Effector CD4-positive, alpha-beta T cell (primary cell): Measurements from ENCODE around the gene MRPL22.
"Not testable (repeated sequence)": the region's sequence is repeated elsewhere in the genome, so short reads cannot be mapped to it uniquely, and the experiment has no call there.

ENCODE experiments used
- DNase-seq: peaks from one replicate; pipeline ENCODE4 v3.0.0-alpha.2; 2020

Gene MRPL22

GRCh38 chr5:154943527-154943926, 2.7 kb downstream of the MRPL22 start:
- DNase-seq = no peak

GRCh38 chr5:154944716-154945115, 3.8 kb downstream of the MRPL22 start:
- no peak for DNase-seq

- DNase-seq = no peak
Measured at GRCh38 chr5:154945695-154946301, 4.9 kb downstream of the MRPL22 start.

- DNase-seq = no peak
Measured at GRCh38 chr5:154947778-154948177, 6.9 kb downstream of the MRPL22 start.

- no peak for DNase-seq
Measured at GRCh38 chr5:154948313-154948712, 7.4 kb downstream of the MRPL22 start.

- no peak for DNase-seq
Measured at GRCh38 chr5:154949781-154950180, 8.9 kb downstream of the MRPL22 start.

GRCh38 chr5:154956712-154957111, 15.8 kb downstream of the MRPL22 start:
- DNase-seq = no peak

GRCh38 chr5:154962494-154962893, 21.6 kb downstream of the MRPL22 start:
- no peak for DNase-seq

GRCh38 chr5:154966081-154966841, 25.4 kb downstream of the MRPL22 start:
- no peak for DNase-seq

- DNase-seq = no peak
Measured at GRCh38 chr5:154966874-154967273, 26.0 kb downstream of the MRPL22 start.

GRCh38 chr5:154967421-154968024, 26.6 kb downstream of the MRPL22 start:
- no peak for DNase-seq

- no peak for DNase-seq
Measured at GRCh38 chr5:154968953-154969352, 28.1 kb downstream of the MRPL22 start.

- no peak for DNase-seq
Measured at GRCh38 chr5:154970759-154971158, 29.9 kb downstream of the MRPL22 start.

GRCh38 chr5:154971501-154971900, 30.6 kb downstream of the MRPL22 start:
- DNase-seq = no peak

GRCh38 chr5:154972476-154973080, 31.7 kb downstream of the MRPL22 start:
- no peak for DNase-seq

GRCh38 chr5:154976082-154976481, 35.2 kb downstream of the MRPL22 start:
- DNase-seq = not testable (repeated sequence)

GRCh38 chr5:154977409-154977808, 36.5 kb downstream of the MRPL22 start:
- no peak for DNase-seq

GRCh38 chr5:154978294-154978693, 37.4 kb downstream of the MRPL22 start:
- DNase-seq = not testable (repeated sequence)

- DNase-seq = no peak
Measured at GRCh38 chr5:154984946-154985516, 44.2 kb downstream of the MRPL22 start.

GRCh38 chr5:154986151-154986550, 45.3 kb downstream of the MRPL22 start:
- no peak for DNase-seq

- no peak for DNase-seq
Measured at GRCh38 chr5:154989626-154990025, 48.8 kb downstream of the MRPL22 start.

GRCh38 chr5:154993461-154993860, 52.6 kb downstream of the MRPL22 start:
- no peak for DNase-seq

GRCh38 chr5:154995679-154996078, 54.8 kb downstream of the MRPL22 start:
- no peak for DNase-seq
